K562 (cell line): ENCODE results near the gene SLC30A9. TPM values are rescaled to one million over a fixed set of nuclear protein-coding genes. Genes with fewer than 3 reads are reported as not detected.

Experiments used
- ATAC-seq: fragments of 200-7000 bp; cut with Tn5 transposase; 3 replicates; pipeline ENCODE4 v1.9.1; 2020; ENCODE audit warnings: moderate library complexity
- BruUV-seq: library from RNA; stranded (reverse); fragments of 400-500 nt; replicated peaks from 2 replicates; lab custom pipeline; 2021; lab: Mats Ljungman, UMichigan
- CTCF ChIA-PET: fragments of 300-600 bp; formaldehyde crosslinking; extraction: SDS; loops from one replicate; lab custom pipeline; 2021; ENCODE audit warnings: low intra/inter-chr PET ratio; lab: Yijun Ruan, JAX
- POLR2A ChIA-PET: fragments of 300-600, 350-650 bp; sonication (Branson Sonifier 250); formaldehyde crosslinking; extraction: SDS; loops from one replicate; lab custom pipeline; 2021; ENCODE audit warnings: antibody characterized with exemption, inconsistent platforms; lab: Yijun Ruan, JAX
- DNase-seq, 4 experiments: peaks; one replicate each; pipeline versions ENCODE4 v3.0.0 to v3.0.0-alpha.2; 2011 to 2018; ENCODE audit warnings: low spot score in 3 of 4, mixed read lengths in 3 of 4; ENCODE audit errors: extremely low read depth in 1 of 4
- FAIRE-seq: peaks from 2 replicates; lab custom pipeline; 2011; peaks lifted over from hg19 to GRCh38; lab: Jason Lieb, UNC
- H2AFZ ChIP-seq: 2 replicates; pipeline ENCODE4 v1.6.0; 2011; ENCODE audit warnings: low read depth, low read length, control low read depth, inconsistent platforms
- H3K27ac ChIP-seq: fragments of 200-600 bp; 3 replicates; pipeline ENCODE4 v1.8.0; 2011; ENCODE audit warnings: low read depth, mild to moderate bottlenecking, control low read depth, inconsistent platforms, low read length, moderate library complexity, mixed read lengths; ENCODE audit errors: extremely low read depth
- H3K27me3 ChIP-seq, 2 experiments: fragments of 300-600 bp in 1 of 2; 2 replicates in 1 of 2; 3 replicates in 1 of 2; pipeline versions ENCODE4 v1.6.0 to v1.8.0; 2011; ENCODE audit warnings: inconsistent platforms in 2 of 2, low read length in 2 of 2, mild to moderate bottlenecking in 1 of 2, mixed read lengths in 1 of 2, moderate library complexity in 1 of 2; ENCODE audit not compliant: control insufficient read depth in 2 of 2, insufficient read depth in 2 of 2
- H3K36me3 ChIP-seq: fragments of 300-600 bp; 3 replicates; pipeline ENCODE4 v1.8.0; 2011; ENCODE audit warnings: mild to moderate bottlenecking, low read length, inconsistent platforms; ENCODE audit not compliant: control insufficient read depth, insufficient read depth
- H3K4me1 ChIP-seq, 2 experiments: fragments of 200-600 bp in 1 of 2; replicated peaks in 1 of 2; 2 replicates in 1 of 2; 3 replicates in 1 of 2; pipeline versions ENCODE4 v1.5.1 to v1.8.0; 2011; ENCODE audit warnings: inconsistent platforms in 2 of 2, low read length in 2 of 2, mild to moderate bottlenecking in 1 of 2, mixed read lengths in 1 of 2, moderate library complexity in 1 of 2; ENCODE audit not compliant: control insufficient read depth in 2 of 2, insufficient read depth in 2 of 2
- H3K4me2 ChIP-seq: 2 replicates; pipeline ENCODE4 v1.6.1; 2011; ENCODE audit warnings: low read length, control low read depth, inconsistent platforms, mixed read lengths; ENCODE audit not compliant: insufficient read depth
- H3K4me3 ChIP-seq: fragments of 200-600 bp; sonication (generic), shearing (Covaris generic); 2 replicates; pipeline ENCODE4 v1.5.1; 2016; ENCODE audit warnings: control low read depth, inconsistent platforms
- H3K79me2 ChIP-seq: fragments of 200-600 bp; 3 replicates; pipeline ENCODE4 v1.8.0; 2011; ENCODE audit warnings: low read length, inconsistent platforms; ENCODE audit not compliant: control insufficient read depth, insufficient read depth
- H3K9ac ChIP-seq, 2 experiments: 2 replicates each; pipeline versions ENCODE4 v1.6.0 to v1.6.1; 2011; ENCODE audit warnings: low read depth in 2 of 2, low read length in 2 of 2, control low read depth in 1 of 2, inconsistent platforms in 1 of 2, mild to moderate bottlenecking in 1 of 2, mixed read lengths in 1 of 2; ENCODE audit not compliant: insufficient read depth in 1 of 2
- H3K9me1 ChIP-seq: one replicate; pipeline ENCODE4 v1.6.0; 2011; ENCODE audit warnings: inconsistent platforms, mild to moderate bottlenecking, low read length, moderate library complexity; ENCODE audit not compliant: control insufficient read depth, insufficient read depth
- H3K9me3 ChIP-seq: replicated peaks from 2 replicates; pipeline ENCODE4 v1.5.1; 2011; ENCODE audit warnings: low read depth, low read length, inconsistent platforms; ENCODE audit not compliant: control insufficient read depth, insufficient read depth
- H4K20me1 ChIP-seq: replicated peaks from 2 replicates; pipeline ENCODE4 v1.6.1; 2011; ENCODE audit warnings: low read length, inconsistent platforms, mixed read lengths; ENCODE audit not compliant: control insufficient read depth, insufficient read depth
- HNRNPL ChIP-seq: fragments of 200-400 bp; formaldehyde crosslinking; IDR thresholded peaks from 2 replicates; pipeline ENCODE4 v1.6.1; 2017; ENCODE audit warnings: low read depth, mild to moderate bottlenecking, low read length
- MTA2 ChIP-seq: fragments of 450-650 bp; IDR thresholded peaks from 2 replicates; pipeline ENCODE4 v1.6.1; 2016; ENCODE audit warnings: low read depth
- WGBS: fragments of 100-300 bp; shearing (Covaris generic); methylation state at CpG from one replicate; pipeline ENCODE4 v1.1.6; 2016; ENCODE audit warnings: low coverage, mixed read lengths; ENCODE audit not compliant: insufficient coverage; ENCODE audit errors: missing lambda C conversion rate; 5-methylcytosine and 5-hydroxymethylcytosine counted together
- in situ Hi-C: fragments of 300-500 bp; cut with MboI; formaldehyde crosslinking; loops from 4 replicates; pipeline ENCODE4 v1.15.0; 2018; ENCODE audit warnings: inconsistent platforms, mixed read lengths
- intact Hi-C: fragments of 100-400 bp; cut with micrococcal nuclease; formaldehyde crosslinking; loops from 2 replicates; pipeline ENCODE4 v1.14.2; 2022
- polyA plus RNA-seq, 8 experiments: library from polyadenylated mRNA; depleted of rRNA in 4 of 8; stranded (reverse) in 5 of 8; unstranded in 3 of 8; fragments of >200 nt; fragmentation: Nextera tagmentation in 2 of 8; fragmentation: Illumina TruSeq in 1 of 8; extraction: Ambion mirVana in 2 of 8; extraction: Trizol in 1 of 8; gene quantifications; 2 replicates each; pipeline versions ENCODE4 v1.2.1 to v1.2.3, GENCODE V29; 2011 to 2014; ENCODE audit warnings: inconsistent platforms in 1 of 8, missing spikeins in 1 of 8
- total RNA-seq, 7 experiments: library from RNA; depleted of rRNA in 6 of 7; stranded (reverse); fragments of >200 nt in 6 of 7; fragmentation: Illumina TruSeq in 2 of 7; extraction: Trizol in 2 of 7; gene quantifications; 2 replicates each; pipeline versions ENCODE4 v1.2.1 to v1.2.3, GENCODE V29; 2011 to 2021; ENCODE audit warnings: low replicate concordance in 1 of 7
- TF ChIP-seq, protein P1 (sequence below), 2 experiments: IDR thresholded peaks; 2 replicates each; pipeline ENCODE4 v1.6.1; 2011; ENCODE audit warnings: borderline replicate concordance in 1 of 2, control low read depth in 1 of 2, low read depth in 1 of 2, low read length in 1 of 2, mild to moderate bottlenecking in 1 of 2, mixed read lengths in 1 of 2, moderate library complexity in 1 of 2; ENCODE audit not compliant: insufficient read depth in 1 of 2, insufficient read length in 1 of 2, poor library complexity in 1 of 2, severe bottlenecking in 1 of 2; ENCODE audit errors: extremely low read depth in 1 of 2

Gene SLC30A9
- total and polyA plus RNA-seq, 9 of the 15 experiments (the other 6 are each of a cell fraction or from before 2014, with no cell fraction given): 14.7 to 73.5 (median 51.6) TPM

DNA sequence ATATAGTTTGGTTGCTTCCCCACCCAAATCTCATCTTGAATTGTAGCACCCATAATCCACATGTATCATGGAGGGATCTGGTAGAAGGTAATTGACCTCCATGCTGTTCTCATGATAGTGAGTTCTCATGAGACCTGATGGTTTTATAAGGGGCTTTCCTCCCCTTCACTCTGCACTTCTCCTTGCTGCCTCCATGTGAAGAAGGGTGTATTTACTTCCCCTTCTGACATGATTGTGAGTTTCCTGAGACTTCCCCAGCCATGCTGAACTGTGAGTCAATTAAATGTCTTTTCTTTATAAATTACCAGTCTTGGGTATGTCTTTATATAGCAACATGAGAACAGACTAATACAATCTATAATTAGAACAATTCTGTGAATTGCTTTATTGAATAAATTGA is 20.7 kb upstream of the SLC30A9 start (continued):
- TF ChIP-seq HNRNPL (no peak), MTA2 (no peak)

DNA sequence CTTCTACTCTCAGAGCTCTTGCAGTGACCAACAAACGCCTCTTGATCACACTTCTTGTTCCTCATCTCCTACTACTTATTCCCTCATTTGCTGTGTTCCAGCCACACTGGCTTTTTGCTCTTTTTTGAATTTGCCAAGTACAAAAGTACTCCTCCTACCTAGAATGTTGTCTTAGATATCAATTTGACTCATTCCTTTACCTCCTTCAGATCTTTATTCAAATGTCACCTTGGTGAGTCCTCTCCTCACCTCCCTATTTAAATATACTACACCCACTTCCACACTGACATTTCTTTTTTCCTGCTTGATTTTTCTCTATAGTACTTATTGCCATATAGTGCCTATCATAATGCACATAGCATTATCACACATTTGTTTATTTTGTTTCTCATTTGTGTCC is 15.0 kb upstream of the SLC30A9 start:
- H3K36me3 ChIP-seq: no peaks in the 10 kb centered on the region
- H3K9me1 ChIP-seq: no peaks in the 10 kb centered on the region
- FAIRE-seq (no peak), ATAC-seq (no peak), DNase-seq (no peak)
- H3K27ac ChIP-seq: no peak overlapping the region
- intact Hi-C loops (no loop called here), in situ Hi-C loops (no loop called here)
- H3K4me3 ChIP-seq: no peak overlapping the region
- H3K4me1 ChIP-seq: no peaks in the 10 kb centered on the region
- TF ChIP-seq, protein P1, sequence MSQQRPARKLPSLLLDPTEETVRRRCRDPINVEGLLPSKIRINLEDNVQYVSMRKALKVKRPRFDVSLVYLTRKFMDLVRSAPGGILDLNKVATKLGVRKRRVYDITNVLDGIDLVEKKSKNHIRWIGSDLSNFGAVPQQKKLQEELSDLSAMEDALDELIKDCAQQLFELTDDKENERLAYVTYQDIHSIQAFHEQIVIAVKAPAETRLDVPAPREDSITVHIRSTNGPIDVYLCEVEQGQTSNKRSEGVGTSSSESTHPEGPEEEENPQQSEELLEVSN (IDR thresholded peaks at IDR 0.05; ENCODE audit: borderline replicate concordance in 1 of 2, extremely low read depth in 1 of 2, insufficient read depth in 1 of 2, insufficient read length in 1 of 2, low read depth in 1 of 2, low read length in 1 of 2, poor library complexity in 1 of 2, severe bottlenecking in 1 of 2): no peak
- no peak overlapping the region for H2AFZ ChIP-seq
- no peak overlapping the region for H3K9ac ChIP-seq
- WGBS: 0% methylated on average over 1 of the region's 1 CpG
- no peaks in the 10 kb centered on the region for H3K79me2 ChIP-seq
- H3K27me3 ChIP-seq: no peaks in the 10 kb centered on the region
- ChIA-PET CTCF (no interaction called here), POLR2A (interaction anchor here (1.6 kb wide), 1 partner anchor 9 kb away, joined by 4 read pairs; no protein-coding TSS in a partner anchor)
- no TSS peak for BruUV-seq
- no peaks in the 10 kb centered on the region; the same call in 1 of the 2 replicates for H3K9me3 ChIP-seq
- no peak overlapping the region for H3K4me2 ChIP-seq
- no peaks in the 10 kb centered on the region for H4K20me1 ChIP-seq
